GM10248 (cell line): ENCODE data around the gene PRDM16.

Experiments
- CTCF ChIA-PET: fragments of 300-600 bp; sonication (Branson Sonifier 250); formaldehyde crosslinking; extraction: SDS; loops from one replicate; lab custom pipeline; 2021; ENCODE audit warnings: antibody characterized with exemption; lab: Yijun Ruan, JAX
- POLR2A ChIA-PET: fragments of 350-650 bp; sonication (Branson Sonifier 250); formaldehyde crosslinking; extraction: SDS; loops from one replicate; lab custom pipeline; 2020; ENCODE audit warnings: antibody characterized with exemption; lab: Yijun Ruan, JAX
- DNase-seq: peaks from one replicate; pipeline ENCODE4 v3.0.0; 2012; ENCODE audit errors: extremely low spot score
- TF ChIP-seq, protein P1 (sequence below): IDR thresholded peaks from 2 replicates; pipeline ENCODE4 v1.5.1; 2012; ENCODE audit warnings: mild to moderate bottlenecking, low read depth; ENCODE audit errors: extremely low read depth, missing control alignments, control extremely low read depth

The PRDM16 gene

DNA sequence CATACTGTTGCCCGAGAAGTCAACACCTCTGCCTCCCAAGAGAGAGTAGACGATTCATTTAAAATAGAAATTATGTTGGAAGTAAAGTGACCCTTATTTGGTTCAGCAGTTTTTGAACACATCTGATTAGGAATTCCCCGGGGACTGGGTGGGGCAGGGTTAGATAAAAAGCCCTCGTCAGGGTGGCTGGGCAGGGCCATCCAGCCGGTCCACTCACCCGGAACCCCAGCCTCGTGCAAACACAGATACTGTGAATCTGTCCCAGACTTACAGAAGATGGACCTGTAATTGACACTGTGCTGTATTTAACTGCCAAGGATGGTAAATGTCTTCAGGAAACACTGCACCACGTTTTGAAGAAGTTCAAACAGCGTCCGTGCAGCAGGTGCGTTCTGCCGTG, 63.7 kb downstream of the PRDM16 start:
- POLR2A ChIA-PET: no interaction called here
- CTCF ChIA-PET: no interaction called here
- TF ChIP-seq, protein P1, sequence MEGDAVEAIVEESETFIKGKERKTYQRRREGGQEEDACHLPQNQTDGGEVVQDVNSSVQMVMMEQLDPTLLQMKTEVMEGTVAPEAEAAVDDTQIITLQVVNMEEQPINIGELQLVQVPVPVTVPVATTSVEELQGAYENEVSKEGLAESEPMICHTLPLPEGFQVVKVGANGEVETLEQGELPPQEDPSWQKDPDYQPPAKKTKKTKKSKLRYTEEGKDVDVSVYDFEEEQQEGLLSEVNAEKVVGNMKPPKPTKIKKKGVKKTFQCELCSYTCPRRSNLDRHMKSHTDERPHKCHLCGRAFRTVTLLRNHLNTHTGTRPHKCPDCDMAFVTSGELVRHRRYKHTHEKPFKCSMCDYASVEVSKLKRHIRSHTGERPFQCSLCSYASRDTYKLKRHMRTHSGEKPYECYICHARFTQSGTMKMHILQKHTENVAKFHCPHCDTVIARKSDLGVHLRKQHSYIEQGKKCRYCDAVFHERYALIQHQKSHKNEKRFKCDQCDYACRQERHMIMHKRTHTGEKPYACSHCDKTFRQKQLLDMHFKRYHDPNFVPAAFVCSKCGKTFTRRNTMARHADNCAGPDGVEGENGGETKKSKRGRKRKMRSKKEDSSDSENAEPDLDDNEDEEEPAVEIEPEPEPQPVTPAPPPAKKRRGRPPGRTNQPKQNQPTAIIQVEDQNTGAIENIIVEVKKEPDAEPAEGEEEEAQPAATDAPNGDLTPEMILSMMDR: no peak

DNA sequence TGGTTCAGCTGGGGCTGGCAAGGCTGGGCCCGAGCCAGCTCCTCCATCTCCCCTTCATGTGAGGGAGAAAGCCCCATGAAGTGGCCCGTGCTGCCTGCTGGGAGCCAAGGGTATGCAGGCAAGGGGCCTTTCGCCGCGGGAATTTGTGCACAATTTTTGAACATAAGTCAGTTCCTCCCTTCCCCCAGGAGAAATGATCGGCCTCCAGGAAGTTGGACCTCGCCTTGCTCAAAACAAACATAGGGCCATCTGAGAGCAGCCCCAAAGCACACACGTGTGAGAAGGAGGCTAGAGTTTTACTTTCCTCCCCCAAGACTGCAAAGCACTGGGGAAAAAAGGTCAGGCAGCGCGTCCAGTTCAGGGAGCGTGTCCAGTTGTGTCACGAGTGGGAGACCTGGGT, 64.7 kb downstream of the PRDM16 start:
- TF ChIP-seq, protein P1: no peak
- POLR2A ChIA-PET: no interaction called here
- CTCF ChIA-PET: no interaction called here

More for the DNA sequence above, 63.7 kb downstream of the PRDM16 start:
- DNase-seq: no peak

DNA sequence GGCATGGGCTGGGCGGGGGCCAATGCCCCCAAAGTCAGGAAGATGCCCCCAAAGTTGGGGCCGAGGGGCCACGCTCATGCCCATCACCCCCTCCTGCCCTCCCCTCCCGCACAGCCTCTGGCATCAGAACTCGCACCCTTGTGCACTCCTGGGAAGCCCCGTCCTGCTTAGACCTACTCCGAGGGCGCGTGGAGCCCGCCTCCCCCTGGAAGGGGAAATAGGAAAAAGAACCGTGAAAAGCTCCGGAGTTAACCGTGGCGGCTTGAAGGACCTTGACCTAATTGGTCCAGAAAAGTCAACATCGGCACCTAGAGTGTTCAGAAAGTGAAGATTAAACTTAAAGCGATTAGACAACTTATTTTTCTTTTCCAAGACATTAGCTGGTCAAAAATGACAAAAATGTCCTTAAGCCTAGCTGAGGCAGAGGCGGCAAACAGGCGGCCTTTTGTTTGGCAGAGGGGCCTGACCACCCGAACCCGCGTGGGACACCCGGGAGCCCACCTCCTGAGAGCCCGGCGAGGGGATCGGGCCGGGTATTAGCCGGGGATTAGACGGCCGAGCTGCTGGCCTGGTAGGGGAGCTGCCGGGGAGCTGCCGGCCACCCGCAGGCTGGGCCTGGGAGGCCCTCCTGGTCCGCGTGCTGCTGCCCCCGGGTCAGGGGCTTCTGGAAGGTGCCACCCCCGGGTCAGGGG, 65.5 kb downstream of the PRDM16 start:
- TF ChIP-seq, protein P1: no peak
- no peak for DNase-seq
- POLR2A ChIA-PET: no interaction called here
- CTCF ChIA-PET: no interaction called here

More for the DNA sequence above, 64.7 kb downstream of the PRDM16 start:
- DNase-seq: no peak

DNA sequence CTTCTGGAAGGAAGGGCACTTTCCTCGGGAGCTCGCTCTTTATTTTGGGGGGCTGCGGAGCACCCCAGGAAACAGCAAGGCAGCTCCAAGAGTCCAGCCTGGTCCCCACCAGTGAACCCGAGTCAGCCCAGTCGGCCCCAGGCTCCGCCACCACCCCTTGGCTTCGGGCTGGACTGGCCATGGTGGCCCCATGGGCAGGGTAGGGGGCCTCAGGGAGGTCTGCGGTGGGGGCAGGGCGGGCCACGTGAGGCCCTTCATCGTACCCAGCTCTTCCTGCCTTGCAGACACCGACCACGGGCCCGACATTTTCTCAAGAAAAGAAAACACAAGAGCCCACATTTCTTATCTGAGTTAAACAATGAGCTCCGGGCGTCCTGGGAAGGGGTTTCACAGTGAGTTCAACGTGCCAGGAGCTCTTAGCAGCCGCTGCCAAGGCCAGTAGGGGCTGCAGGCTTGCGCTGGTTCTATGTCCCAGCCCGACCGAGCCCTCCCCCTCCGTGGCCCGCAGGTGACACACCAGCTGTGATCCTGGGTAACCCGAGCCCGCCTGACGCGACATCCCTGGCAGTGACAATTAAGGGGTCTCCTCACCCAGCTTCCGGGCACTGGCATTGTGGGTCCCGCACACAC, 66.2 kb downstream of the PRDM16 start:
- POLR2A ChIA-PET: no interaction called here
- TF ChIP-seq, protein P1: no peak
- CTCF ChIA-PET: no interaction called here
- DNase-seq: no peak

DNA sequence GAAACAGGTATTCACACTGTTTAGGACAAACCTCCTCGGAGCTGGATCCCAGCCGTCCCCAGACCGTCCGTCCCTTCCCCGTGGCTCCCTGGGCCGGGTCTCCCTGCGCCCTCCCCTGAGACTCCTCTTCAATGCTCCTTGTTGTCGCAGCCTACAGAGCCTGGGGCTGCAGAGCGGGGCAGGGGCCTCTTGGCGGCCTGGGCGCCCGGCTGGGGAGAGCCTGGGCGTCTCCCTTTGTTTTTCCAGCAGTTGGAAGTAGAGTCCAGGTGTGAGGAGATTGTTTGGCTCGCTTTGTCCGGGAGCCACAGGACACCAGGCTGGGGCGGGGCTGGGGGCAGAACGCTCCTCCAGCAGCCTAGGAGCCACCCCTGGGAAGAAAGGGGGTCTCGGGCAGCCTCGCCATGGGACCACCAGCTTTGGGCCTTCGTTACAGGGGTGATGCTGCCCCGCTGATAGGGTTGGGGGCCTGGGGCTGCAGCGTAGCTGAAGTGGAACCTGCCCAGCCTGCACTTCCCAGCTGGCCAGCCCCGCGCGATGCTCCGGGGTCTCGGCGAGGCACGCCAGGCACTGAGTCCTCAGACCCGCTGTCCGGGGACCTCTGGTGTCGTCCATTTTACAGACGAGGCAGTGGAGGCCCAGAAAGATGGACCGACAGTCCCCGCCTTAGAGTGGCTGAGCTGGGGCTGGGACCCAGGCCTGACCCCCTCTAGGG, 66.9 kb downstream of the PRDM16 start:
- ChIA-PET CTCF (no interaction called here), POLR2A (no interaction called here)
- TF ChIP-seq, protein P1: no peak

DNA sequence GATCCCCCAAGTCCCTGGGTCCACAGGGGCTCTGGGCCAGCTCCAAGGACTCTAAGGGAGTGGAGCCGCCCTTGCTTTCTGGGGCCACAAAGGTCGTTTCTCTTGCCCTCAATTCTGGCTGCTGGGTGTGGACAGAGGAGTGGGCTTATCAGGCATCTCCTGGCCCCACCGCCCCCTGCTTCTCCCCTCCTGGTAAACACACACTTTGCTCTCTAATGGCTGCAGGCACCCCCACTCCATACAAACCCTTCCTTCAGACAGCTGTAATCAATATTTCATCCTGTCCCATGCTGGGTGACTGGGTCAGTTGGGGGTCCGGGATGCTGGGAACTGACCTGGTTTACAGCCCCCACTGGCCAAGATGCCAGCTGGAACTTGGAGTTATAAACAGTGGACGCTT, 67.5 kb downstream of the PRDM16 start:
- ChIA-PET POLR2A (no interaction called here), CTCF (no interaction called here)
- no peak for DNase-seq
- TF ChIP-seq, protein P1: no peak

More for the DNA sequence above, 66.9 kb downstream of the PRDM16 start:
- DNase-seq: no peak
